Activated CD4-positive, alpha-beta T cell treated with anti-CD3 and anti-CD28 coated beads, Interleukin-2, amount 50 U/mL, for 48 hours (primary cell): ENCODE data around the gene ACVR1.

Experiments used
- DNase-seq, 2 experiments: peaks; one replicate each; pipeline ENCODE4 v3.0.0-alpha.2; 2020

Gene ACVR1

GRCh38 chr2:157825885-157826284 is 50.2 kb downstream of the ACVR1 start:
- DNase-seq: no peak

- DNase-seq: no peak
Measured at GRCh38 chr2:157822993-157823392, 53.1 kb downstream of the ACVR1 start.

GRCh38 chr2:157822533-157822932 is 53.6 kb downstream of the ACVR1 start:
- DNase-seq: no peak

GRCh38 chr2:157821519-157822131 is 54.5 kb downstream of the ACVR1 start:
- DNase-seq: no peak

GRCh38 chr2:157820193-157820592 is 55.9 kb downstream of the ACVR1 start:
- no peak for DNase-seq

- DNase-seq: no peak
Measured at GRCh38 chr2:157819761-157820160, 56.4 kb downstream of the ACVR1 start.

GRCh38 chr2:157818227-157818626 is 57.9 kb downstream of the ACVR1 start:
- DNase-seq: no peak

- no peak for DNase-seq
Measured at GRCh38 chr2:157815421-157815820, 60.7 kb downstream of the ACVR1 start.

GRCh38 chr2:157813467-157813866 is 62.7 kb downstream of the ACVR1 start:
- no peak for DNase-seq

GRCh38 chr2:157810037-157810436 is 66.1 kb downstream of the ACVR1 start:
- DNase-seq: no peak

GRCh38 chr2:157809212-157809611 is 66.9 kb downstream of the ACVR1 start:
- DNase-seq: no peak

- no peak for DNase-seq
Measured at GRCh38 chr2:157808421-157808820, 67.7 kb downstream of the ACVR1 start.

- DNase-seq: no peak
Measured at GRCh38 chr2:157806426-157807077, 69.6 kb downstream of the ACVR1 start.

GRCh38 chr2:157805519-157805918 is 70.6 kb downstream of the ACVR1 start:
- DNase-seq: no peak

- no peak for DNase-seq
Measured at GRCh38 chr2:157804355-157804754, 71.8 kb downstream of the ACVR1 start.

- no peak for DNase-seq
Measured at GRCh38 chr2:157803952-157804351, 72.2 kb downstream of the ACVR1 start.

- no peak for DNase-seq
Measured at GRCh38 chr2:157803476-157803875, 72.7 kb downstream of the ACVR1 start.

- DNase-seq: no peak
Measured at GRCh38 chr2:157800838-157801495, 75.2 kb downstream of the ACVR1 start.

GRCh38 chr2:157793053-157793612 is 83.0 kb downstream of the ACVR1 start:
- no peak for DNase-seq

GRCh38 chr2:157792335-157793052 is 83.6 kb downstream of the ACVR1 start:
- no peak for DNase-seq

- no peak for DNase-seq
Measured at GRCh38 chr2:157790780-157791179, 85.3 kb downstream of the ACVR1 start.

GRCh38 chr2:157789933-157790511 is 86.1 kb downstream of the ACVR1 start:
- DNase-seq: no peak

GRCh38 chr2:157789256-157789655 is 86.9 kb downstream of the ACVR1 start:
- no peak for DNase-seq
